HEK293 (cell line): ENCODE data around the gene CDK3.

Experiments
- BCL11A ChIP-seq: fragments of 450-650 bp; formaldehyde crosslinking; IDR thresholded peaks from 2 replicates; pipeline ENCODE4 v1.5.1; 2016; ENCODE audit warnings: low read depth, missing biosample characterization, missing genetic modification characterization
- EGR2 ChIP-seq: fragments of 450-650 bp; formaldehyde crosslinking; IDR thresholded peaks from 2 replicates; pipeline ENCODE4 v1.5.1; 2016; ENCODE audit warnings: low read depth, missing biosample characterization, missing genetic modification characterization
- GLIS2 ChIP-seq: fragments of 450-650 bp; formaldehyde crosslinking; IDR thresholded peaks from 2 replicates; pipeline ENCODE4 v1.5.1; 2016; ENCODE audit warnings: missing biosample characterization, missing genetic modification characterization
- KLF16 ChIP-seq: fragments of 450-650 bp; formaldehyde crosslinking; IDR thresholded peaks from 2 replicates; pipeline ENCODE4 v1.5.1; 2017; ENCODE audit warnings: missing biosample characterization, missing genetic modification characterization
- OSR2 ChIP-seq: fragments of 450-650 bp; formaldehyde crosslinking; IDR thresholded peaks from 2 replicates; pipeline ENCODE4 v1.5.1; 2016; ENCODE audit warnings: missing biosample characterization, missing genetic modification characterization
- RBAK ChIP-seq: fragments of 450-650 bp; formaldehyde crosslinking; IDR thresholded peaks from 2 replicates; pipeline ENCODE4 v1.5.1; 2016; ENCODE audit warnings: missing biosample characterization, missing genetic modification characterization
- SCRT1 ChIP-seq: fragments of 450-650 bp; formaldehyde crosslinking; IDR thresholded peaks from 2 replicates; pipeline ENCODE4 v1.5.1; 2016; ENCODE audit warnings: missing biosample characterization, missing genetic modification characterization, borderline replicate concordance
- SP3 ChIP-seq: fragments of 450-650 bp; formaldehyde crosslinking; IDR thresholded peaks from 2 replicates; pipeline ENCODE4 v1.5.1; 2016; ENCODE audit warnings: missing biosample characterization, missing genetic modification characterization
- ZBTB17 ChIP-seq: fragments of 450-650 bp; formaldehyde crosslinking; IDR thresholded peaks from 2 replicates; pipeline ENCODE4 v1.5.1; 2016; ENCODE audit warnings: missing biosample characterization, missing genetic modification characterization
- ZBTB21 ChIP-seq: fragments of 450-650 bp; formaldehyde crosslinking; IDR thresholded peaks from 2 replicates; pipeline ENCODE4 v1.5.1; 2017; ENCODE audit warnings: missing biosample characterization, missing genetic modification characterization
- ZBTB26 ChIP-seq: fragments of 450-650 bp; formaldehyde crosslinking; optimal IDR thresholded peaks from 2 replicates; pipeline ENCODE3; 2016; ENCODE audit warnings: missing biosample characterization, mild to moderate bottlenecking, missing genetic modification characterization
- ZBTB8A ChIP-seq: fragments of 450-650 bp; formaldehyde crosslinking; IDR thresholded peaks from 2 replicates; pipeline ENCODE4 v1.5.1; 2016; ENCODE audit warnings: missing biosample characterization, missing genetic modification characterization
- ZEB2 ChIP-seq: fragments of 450-650 bp; formaldehyde crosslinking; IDR thresholded peaks from 2 replicates; pipeline ENCODE4 v1.5.1; 2016; ENCODE audit warnings: missing biosample characterization, missing genetic modification characterization
- ZNF114 ChIP-seq: fragments of 450-650 bp; formaldehyde crosslinking; IDR thresholded peaks from 2 replicates; pipeline ENCODE4 v1.5.0; 2017; ENCODE audit warnings: missing biosample characterization, missing genetic modification characterization
- ZNF121 ChIP-seq: fragments of 450-650 bp; formaldehyde crosslinking; IDR thresholded peaks from 2 replicates; pipeline ENCODE4 v1.5.1; 2016; ENCODE audit warnings: missing biosample characterization, missing genetic modification characterization
- ZNF184 ChIP-seq: fragments of 450-650 bp; IDR thresholded peaks from 2 replicates; pipeline ENCODE4 v1.5.1; 2018; ENCODE audit warnings: missing biosample characterization, mild to moderate bottlenecking, missing genetic modification characterization
- ZNF214 ChIP-seq: fragments of 450-650 bp; formaldehyde crosslinking; IDR thresholded peaks from 2 replicates; pipeline ENCODE4 v1.5.1; 2017; ENCODE audit warnings: missing biosample characterization, mild to moderate bottlenecking, missing genetic modification characterization, borderline replicate concordance
- ZNF37A ChIP-seq: fragments of 450-650 bp; IDR thresholded peaks from 2 replicates; pipeline ENCODE4 v1.5.1; 2018; ENCODE audit warnings: missing biosample characterization, missing genetic modification characterization
- ZNF398 ChIP-seq: fragments of 450-650 bp; formaldehyde crosslinking; IDR thresholded peaks from 2 replicates; pipeline ENCODE4 v1.5.1; 2017; ENCODE audit warnings: missing biosample characterization, missing genetic modification characterization
- ZNF426 ChIP-seq: fragments of 450-650 bp; formaldehyde crosslinking; IDR thresholded peaks from 2 replicates; pipeline ENCODE4 v1.5.1; 2017; ENCODE audit warnings: missing biosample characterization, missing genetic modification characterization, mild to moderate bottlenecking, inconsistent platforms, moderate library complexity
- ZNF488 ChIP-seq: fragments of 450-650 bp; formaldehyde crosslinking; IDR thresholded peaks from 2 replicates; pipeline ENCODE4 v1.5.1; 2016; ENCODE audit warnings: missing biosample characterization, missing genetic modification characterization
- ZNF514 ChIP-seq: fragments of 450-650 bp; formaldehyde crosslinking; IDR thresholded peaks from 2 replicates; pipeline ENCODE4 v1.5.1; 2016; ENCODE audit warnings: missing biosample characterization, missing genetic modification characterization
- ZNF530 ChIP-seq: fragments of 450-650 bp; formaldehyde crosslinking; IDR thresholded peaks from 2 replicates; pipeline ENCODE4 v1.5.1; 2016; ENCODE audit warnings: low read depth, missing biosample characterization, missing genetic modification characterization
- ZNF560 ChIP-seq: fragments of 450-650 bp; formaldehyde crosslinking; IDR thresholded peaks from 2 replicates; pipeline ENCODE4 v1.5.1; 2017; ENCODE audit warnings: missing biosample characterization, missing genetic modification characterization, borderline replicate concordance
- ZNF610 ChIP-seq: fragments of 450-650 bp; formaldehyde crosslinking; IDR thresholded peaks from 2 replicates; pipeline ENCODE4 v1.5.1; 2016; ENCODE audit warnings: missing biosample characterization, missing genetic modification characterization, borderline replicate concordance
- ZNF629 ChIP-seq: fragments of 450-650 bp; formaldehyde crosslinking; IDR thresholded peaks from 2 replicates; pipeline ENCODE4 v1.5.1; 2017; ENCODE audit warnings: missing biosample characterization, missing genetic modification characterization
- ZNF76 ChIP-seq: fragments of 450-650 bp; formaldehyde crosslinking; IDR thresholded peaks from 2 replicates; pipeline ENCODE4; 2016; ENCODE audit warnings: low read depth, missing biosample characterization, missing genetic modification characterization, borderline replicate concordance
- ZSCAN30 ChIP-seq: fragments of 450-650 bp; IDR thresholded peaks from 2 replicates; pipeline ENCODE4 v1.5.1; 2018; ENCODE audit warnings: missing biosample characterization, mild to moderate bottlenecking, missing genetic modification characterization, moderate library complexity
- ZXDB ChIP-seq: fragments of 450-650 bp; formaldehyde crosslinking; IDR thresholded peaks from 2 replicates; pipeline ENCODE4 v1.5.1; 2016; ENCODE audit warnings: missing biosample characterization, missing genetic modification characterization
- TF ChIP-seq, protein P1 (sequence below): fragments of 450-650 bp; formaldehyde crosslinking; IDR thresholded peaks from 2 replicates; pipeline ENCODE4 v1.5.1; 2017; ENCODE audit warnings: missing biosample characterization, missing genetic modification characterization
- TF ChIP-seq, protein P2 (sequence below): fragments of 450-650 bp; formaldehyde crosslinking; IDR thresholded peaks from 2 replicates; pipeline ENCODE4 v1.5.1; 2016; ENCODE audit warnings: missing biosample characterization, missing genetic modification characterization
- TF ChIP-seq, protein P3 (sequence below): fragments of 450-650 bp; formaldehyde crosslinking; IDR thresholded peaks from 2 replicates; pipeline ENCODE4 v1.5.1; 2017; ENCODE audit warnings: missing biosample characterization, missing genetic modification characterization

The CDK3 gene

DNA sequence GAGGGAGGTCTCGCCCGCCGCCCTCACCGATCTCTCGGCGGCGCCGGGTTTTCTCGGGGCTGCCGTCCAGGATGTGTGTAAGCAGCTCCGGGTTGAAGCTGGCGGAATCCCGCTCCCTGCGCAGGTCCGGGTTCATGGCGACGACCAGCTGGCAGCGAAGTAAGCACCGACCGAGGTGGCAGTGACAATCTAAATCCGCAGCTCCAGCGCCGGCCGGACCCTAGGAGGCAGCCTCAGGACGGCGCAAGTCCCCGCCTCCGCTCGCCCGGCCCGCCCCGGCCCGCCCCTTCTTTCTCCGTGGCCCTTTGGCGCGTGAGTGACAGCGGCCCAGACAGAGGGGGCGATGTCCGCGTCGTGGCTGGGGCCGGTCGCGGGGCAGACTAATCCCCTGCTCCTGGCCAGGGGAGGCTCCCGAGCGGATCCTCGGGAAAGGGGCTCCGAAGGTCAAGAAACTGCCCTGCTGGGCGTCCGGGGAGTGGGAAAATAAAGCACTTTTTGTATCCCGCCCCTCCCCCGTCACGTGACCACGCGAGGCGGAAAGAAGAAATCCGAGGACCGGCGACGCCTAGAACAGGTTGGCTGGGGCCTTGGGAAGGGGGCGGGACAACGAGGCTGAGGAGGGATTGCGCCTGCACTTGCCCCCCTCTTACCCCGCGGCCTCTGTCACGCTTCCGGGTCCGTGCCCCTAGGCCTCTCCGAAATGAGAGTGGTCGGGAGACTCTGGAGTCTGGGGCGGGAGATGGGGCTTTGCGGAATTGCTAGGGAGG lies 21.5 kb upstream of the CDK3 start, which contains the start of the genes ACOX1 and TEN1 (continued):
- TF ChIP-seq ZNF560 (tag by site-specific recombination) (no peak), ZNF629 (tag by site-specific recombination) (peak; percentile 67), ZNF184 (tag by site-specific recombination) (no peak), EGR2 (peak; percentile 38), ZNF37A (tag by site-specific recombination) (no peak), ZBTB21 (tag by site-specific recombination) (peak; percentile 52), ZNF76 (tag by site-specific recombination) (peak; percentile 88), ZNF214 (tag by site-specific recombination) (no peak; the same call in 1 of the 2 replicates), ZXDB (tag by site-specific recombination) (peak; percentile 82; the same call in 1 of the 2 replicates), ZBTB8A (peak; percentile 82), SCRT1 (tag by site-specific recombination) (peak; percentile 40; the same call in 1 of the 2 replicates), ZNF610 (0 out of 2 replicates have a peak, but pooled peaks have one; percentile 55), ZSCAN30 (tag by site-specific recombination) (peak; percentile 77; the same call in 1 of the 2 replicates), ZNF121 (tag by site-specific recombination) (0 out of 2 replicates have a peak, but pooled peaks have one; percentile 14), ZEB2 (tag by site-specific recombination) (peak; percentile 82), ZBTB26 (tag by site-specific recombination) (peak; percentile 66), KLF16 (tag by site-specific recombination) (peak; percentile 90), RBAK (tag by site-specific recombination) (no peak), ZNF398 (tag by site-specific recombination) (peak; percentile 99), ZNF530 (no peak), GLIS2 (tag by site-specific recombination) (peak; percentile 63), BCL11A (tag by site-specific recombination) (0 out of 2 replicates have a peak, but pooled peaks have one; percentile 45), ZNF514 (tag by site-specific recombination) (no peak), OSR2 (tag by site-specific recombination) (peak; percentile 41; the same call in 1 of the 2 replicates), ZNF114 (tag by site-specific recombination) (no peak), SP3 (tag by site-specific recombination) (peak; percentile 98), ZNF426 (tag by site-specific recombination) (no peak), ZBTB17 (tag by site-specific recombination) (peak; percentile 34), ZNF488 (tag by site-specific recombination) (no peak)
- TF ChIP-seq, protein P1, sequence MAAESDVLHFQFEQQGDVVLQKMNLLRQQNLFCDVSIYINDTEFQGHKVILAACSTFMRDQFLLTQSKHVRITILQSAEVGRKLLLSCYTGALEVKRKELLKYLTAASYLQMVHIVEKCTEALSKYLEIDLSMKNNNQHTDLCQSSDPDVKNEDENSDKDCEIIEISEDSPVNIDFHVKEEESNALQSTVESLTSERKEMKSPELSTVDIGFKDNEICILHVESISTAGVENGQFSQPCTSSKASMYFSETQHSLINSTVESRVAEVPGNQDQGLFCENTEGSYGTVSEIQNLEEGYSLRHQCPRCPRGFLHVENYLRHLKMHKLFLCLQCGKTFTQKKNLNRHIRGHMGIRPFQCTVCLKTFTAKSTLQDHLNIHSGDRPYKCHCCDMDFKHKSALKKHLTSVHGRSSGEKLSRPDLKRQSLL (tag by site-specific recombination): peak; percentile 95
- TF ChIP-seq, protein P2, sequence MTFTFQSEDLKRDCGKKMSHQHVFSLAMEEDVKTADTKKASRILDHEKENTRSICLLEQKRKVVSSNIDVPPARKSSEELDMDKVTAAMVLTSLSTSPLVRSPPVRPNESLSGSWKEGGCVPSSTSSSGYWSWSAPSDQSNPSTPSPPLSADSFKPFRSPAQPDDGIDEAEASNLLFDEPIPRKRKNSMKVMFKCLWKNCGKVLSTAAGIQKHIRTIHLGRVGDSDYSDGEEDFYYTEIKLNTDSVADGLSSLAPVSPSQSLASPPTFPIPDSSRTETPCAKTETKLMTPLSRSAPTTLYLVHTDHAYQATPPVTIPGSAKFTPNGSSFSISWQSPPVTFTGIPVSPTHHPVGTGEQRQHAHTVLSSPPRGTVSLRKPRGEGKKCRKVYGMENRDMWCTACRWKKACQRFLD (tag by site-specific recombination): no peak
- TF ChIP-seq, protein P3, sequence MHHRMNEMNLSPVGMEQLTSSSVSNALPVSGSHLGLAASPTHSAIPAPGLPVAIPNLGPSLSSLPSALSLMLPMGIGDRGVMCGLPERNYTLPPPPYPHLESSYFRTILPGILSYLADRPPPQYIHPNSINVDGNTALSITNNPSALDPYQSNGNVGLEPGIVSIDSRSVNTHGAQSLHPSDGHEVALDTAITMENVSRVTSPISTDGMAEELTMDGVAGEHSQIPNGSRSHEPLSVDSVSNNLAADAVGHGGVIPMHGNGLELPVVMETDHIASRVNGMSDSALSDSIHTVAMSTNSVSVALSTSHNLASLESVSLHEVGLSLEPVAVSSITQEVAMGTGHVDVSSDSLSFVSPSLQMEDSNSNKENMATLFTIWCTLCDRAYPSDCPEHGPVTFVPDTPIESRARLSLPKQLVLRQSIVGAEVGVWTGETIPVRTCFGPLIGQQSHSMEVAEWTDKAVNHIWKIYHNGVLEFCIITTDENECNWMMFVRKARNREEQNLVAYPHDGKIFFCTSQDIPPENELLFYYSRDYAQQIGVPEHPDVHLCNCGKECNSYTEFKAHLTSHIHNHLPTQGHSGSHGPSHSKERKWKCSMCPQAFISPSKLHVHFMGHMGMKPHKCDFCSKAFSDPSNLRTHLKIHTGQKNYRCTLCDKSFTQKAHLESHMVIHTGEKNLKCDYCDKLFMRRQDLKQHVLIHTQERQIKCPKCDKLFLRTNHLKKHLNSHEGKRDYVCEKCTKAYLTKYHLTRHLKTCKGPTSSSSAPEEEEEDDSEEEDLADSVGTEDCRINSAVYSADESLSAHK (tag by site-specific recombination): peak; percentile 94
